Lower lobe of right lung (tissue), 2 donors: ENCODE data around the gene SMPD1. TPM values are rescaled to one million over a fixed set of nuclear protein-coding genes. Genes with fewer than 3 reads are reported as not detected.
A peak's percentile ranks its signal among the peaks of the same experiment; 100 is the strongest.

Experiments
- ATAC-seq, 2 donors: fragments of 200-7000 bp; cut with Tn5 transposase; one replicate each; pipeline ENCODE4 v1.9.1; 2020 to 2022; ENCODE audit warnings: mild to moderate bottlenecking in 2 of 2, moderate library complexity in 2 of 2
- DNase-seq: peaks from one replicate; pipeline ENCODE4 v3.0.0-alpha.2; 2020
- H3K27ac ChIP-seq: fragments of 200-600 bp; one replicate; pipeline ENCODE4 v1.8.0; 2022
- H3K27me3 ChIP-seq: fragments of 200-600 bp; one replicate; pipeline ENCODE4 v1.8.0; 2022; ENCODE audit warnings: low read depth
- H3K36me3 ChIP-seq: fragments of 200-600 bp; one replicate; pipeline ENCODE4 v1.8.0; 2022; ENCODE audit warnings: mild to moderate bottlenecking
- H3K4me1 ChIP-seq: fragments of 200-600 bp; one replicate; pipeline ENCODE4 v1.8.0; 2022
- H3K4me3 ChIP-seq: fragments of 200-600 bp; one replicate; pipeline ENCODE4 v1.8.0; 2022; ENCODE audit warnings: mild to moderate bottlenecking
- H3K9me3 ChIP-seq: fragments of 200-600 bp; one replicate; pipeline ENCODE4 v1.8.0; 2022
- CTCF ChIP-seq: fragments of 200-600 bp; IDR thresholded peaks from one replicate; pipeline ENCODE4 v1.8.0; 2022; ENCODE audit warnings: antibody characterized with exemption, mild to moderate bottlenecking
- intact Hi-C: fragments of 100-400 bp; cut with DNase I; formaldehyde crosslinking; loops from one replicate; pipeline ENCODE4 v1.11.0; 2022
- total RNA-seq: library from RNA; stranded (reverse); fragmentation: NEBNext Ultra II Directional; extraction: Animal tissue kit (Norgen Biotek cat#: 25700); gene quantifications from one replicate; pipeline ENCODE4 v1.2.1, GENCODE V29; 2021
- donor health status: DM: no; HTN: yes; CAD: no; lungs with severe emphysema.

The SMPD1 gene
- total RNA-seq, 1 donor from 2014 or later, result 39.7 TPM

GRCh38 chr11:6404342-6405051 is 14.2 kb downstream of the SMPD1 start:
- no peaks in the 10 kb centered on the region for H3K9me3 ChIP-seq
- peaks cover 41% of the 10 kb centered on the region for H3K36me3 ChIP-seq
- no peak overlapping the region for H3K4me3 ChIP-seq
- ATAC-seq (peak in 1 of 2 donors; percentile 16), DNase-seq (peak; percentile 30)
- no peak for TF ChIP-seq CTCF
- H3K4me1 ChIP-seq, result no peaks in the 10 kb centered on the region
- no peaks in the 10 kb centered on the region for H3K27me3 ChIP-seq
- no peak overlapping the region for H3K27ac ChIP-seq
- intact Hi-C loops, result no loop called here

GRCh38 chr11:6405052-6405667 is 14.9 kb downstream of the SMPD1 start:
- H3K4me3 ChIP-seq, result no peak overlapping the region
- intact Hi-C loops, result no loop called here
- H3K27me3 ChIP-seq, result no peaks in the 10 kb centered on the region
- no peaks in the 10 kb centered on the region for H3K9me3 ChIP-seq
- no peak overlapping the region for H3K27ac ChIP-seq
- ATAC-seq (peak in 1 of 2 donors; percentile 61), DNase-seq (peak; percentile 47)
- H3K36me3 ChIP-seq, result peaks cover 46% of the 10 kb centered on the region
- no peaks in the 10 kb centered on the region for H3K4me1 ChIP-seq
- TF ChIP-seq CTCF, result no peak

GRCh38 chr11:6405846-6406245 is 15.6 kb downstream of the SMPD1 start:
- Histone ChIP-seq H3K27me3 (no peaks in the 10 kb centered on the region), H3K36me3 (peaks cover 48% of the 10 kb centered on the region), H3K9me3 (no peaks in the 10 kb centered on the region), H3K27ac (no peak overlapping the region), H3K4me3 (no peak overlapping the region), H3K4me1 (no peaks in the 10 kb centered on the region)
- no peak for DNase-seq
- TF ChIP-seq CTCF, result no peak
- no peak for ATAC-seq
- intact Hi-C loops, result no loop called here

GRCh38 chr11:6406370-6406769 is 16.1 kb downstream of the SMPD1 start:
- no peaks in the 10 kb centered on the region for H3K9me3 ChIP-seq
- ATAC-seq, result no peak
- TF ChIP-seq CTCF, result no peak
- H3K36me3 ChIP-seq, result peaks cover 48% of the 10 kb centered on the region
- no peak overlapping the region for H3K4me3 ChIP-seq
- intact Hi-C loops, result no loop called here
- no peak overlapping the region for H3K27ac ChIP-seq
- H3K4me1 ChIP-seq, result no peaks in the 10 kb centered on the region
- H3K27me3 ChIP-seq, result no peaks in the 10 kb centered on the region
- DNase-seq, result no peak

GRCh38 chr11:6410695-6411430 is 20.6 kb downstream of the SMPD1 start:
- intact Hi-C loops, result no loop called here
- no peaks in the 10 kb centered on the region for H3K27me3 ChIP-seq
- no peak overlapping the region for H3K4me3 ChIP-seq
- peaks cover 16% of the 10 kb centered on the region for H3K4me1 ChIP-seq
- peaks cover 30% of the 10 kb centered on the region for H3K36me3 ChIP-seq
- H3K9me3 ChIP-seq, result no peaks in the 10 kb centered on the region
- ATAC-seq, result no peak
- H3K27ac ChIP-seq, result no peak overlapping the region
- no peak for DNase-seq
- no peak for TF ChIP-seq CTCF
